Smooth muscle cell (in vitro differentiated cells): ENCODE measurements around the gene RUNDC1. TPM values are rescaled to one million over a fixed set of nuclear protein-coding genes. Genes with fewer than 3 reads are reported as not detected.
A peak's percentile ranks its signal among the peaks of the same experiment; 100 is the strongest.
"Not testable (repeated sequence)": the region's sequence is repeated elsewhere in the genome, so short reads cannot be mapped to it uniquely, and the experiment has no call there.

Source experiments
- DNase-seq: peaks from one replicate; lab custom pipeline; 2025; ENCODE audit not compliant: unreplicated experiment; lab: John Stamatoyannopoulos, UW
- H2AFZ ChIP-seq: fragments of 200-600 bp; sonication (generic); 2 replicates; pipeline ENCODE4 v1.6.0; 2016; ENCODE audit warnings: antibody characterized with exemption, low read depth, mild to moderate bottlenecking
- H3F3A ChIP-seq: fragments of 200-600 bp; sonication (generic); 2 replicates; pipeline ENCODE4 v1.6.0; 2017; ENCODE audit warnings: antibody characterized with exemption, low read depth
- H3K27ac ChIP-seq: fragments of 200-600 bp; sonication (generic); 2 replicates; pipeline ENCODE4 v1.5.1; 2016; ENCODE audit warnings: low read depth, mild to moderate bottlenecking
- H3K27me3 ChIP-seq: fragments of 200-600 bp; sonication (generic); 2 replicates; pipeline ENCODE4 v1.6.1; 2016; ENCODE audit warnings: low read depth, mild to moderate bottlenecking
- H3K36me3 ChIP-seq: fragments of 200-600 bp; sonication (generic); 2 replicates; pipeline ENCODE4 v1.5.1; 2016; ENCODE audit warnings: low read depth
- H3K4me1 ChIP-seq: fragments of 200-600 bp; sonication (generic); 2 replicates; pipeline ENCODE4 v1.5.1; 2016; ENCODE audit warnings: low read depth
- H3K4me2 ChIP-seq: fragments of 200-600 bp; sonication (generic); 2 replicates; pipeline ENCODE4 v1.6.0; 2016; ENCODE audit warnings: mild to moderate bottlenecking
- H3K4me3 ChIP-seq: fragments of 200-600 bp; sonication (generic); 2 replicates; pipeline ENCODE4 v1.5.1; 2016; ENCODE audit warnings: mild to moderate bottlenecking
- H3K79me2 ChIP-seq: fragments of 200-600 bp; sonication (generic); 2 replicates; pipeline ENCODE4 v1.6.0; 2016; ENCODE audit warnings: low read depth, mild to moderate bottlenecking
- H3K9ac ChIP-seq: fragments of 200-600 bp; sonication (generic); 2 replicates; pipeline ENCODE4 v1.6.0; 2016; ENCODE audit warnings: low read depth
- H3K9me3 ChIP-seq: fragments of 200-600 bp; sonication (generic); replicated peaks from 2 replicates; pipeline ENCODE4 v1.5.1; 2016; ENCODE audit warnings: low read depth
- H4K20me1 ChIP-seq: fragments of 200-600 bp; sonication (generic); 2 replicates; pipeline ENCODE4 v1.6.0; 2016; ENCODE audit warnings: low read depth
- WGBS: methylation state at CpG from one replicate; pipeline ENCODE4 v1.1.7; 2016; ENCODE audit warnings: low lambda C conversion rate; 5-methylcytosine and 5-hydroxymethylcytosine counted together
- polyA plus RNA-seq: library from polyadenylated mRNA; unstranded; fragments of >200 nt; fragmentation: Nextera tagmentation; extraction: Ambion mirVana; gene quantifications from 2 replicates; pipeline ENCODE4 v1.2.1, GENCODE V29; 2016
- total RNA-seq: library from RNA; depleted of rRNA; stranded (reverse); fragments of >200 nt; gene quantifications from 2 replicates; pipeline ENCODE4 v1.2.3, GENCODE V29; 2014
- TF ChIP-seq, protein P1 (sequence below): fragments of 200-600 bp; sonication (generic); IDR thresholded peaks from 2 replicates; pipeline ENCODE4 v1.5.1; 2017; ENCODE audit warnings: borderline replicate concordance, mild to moderate bottlenecking, antibody characterized with exemption; ENCODE audit not compliant: insufficient read depth, poor library complexity, severe bottlenecking

RUNDC1 gene
- total and polyA plus RNA-seq, 2 experiments from 2014 or later = 9.3 to 15.7 TPM

DNA sequence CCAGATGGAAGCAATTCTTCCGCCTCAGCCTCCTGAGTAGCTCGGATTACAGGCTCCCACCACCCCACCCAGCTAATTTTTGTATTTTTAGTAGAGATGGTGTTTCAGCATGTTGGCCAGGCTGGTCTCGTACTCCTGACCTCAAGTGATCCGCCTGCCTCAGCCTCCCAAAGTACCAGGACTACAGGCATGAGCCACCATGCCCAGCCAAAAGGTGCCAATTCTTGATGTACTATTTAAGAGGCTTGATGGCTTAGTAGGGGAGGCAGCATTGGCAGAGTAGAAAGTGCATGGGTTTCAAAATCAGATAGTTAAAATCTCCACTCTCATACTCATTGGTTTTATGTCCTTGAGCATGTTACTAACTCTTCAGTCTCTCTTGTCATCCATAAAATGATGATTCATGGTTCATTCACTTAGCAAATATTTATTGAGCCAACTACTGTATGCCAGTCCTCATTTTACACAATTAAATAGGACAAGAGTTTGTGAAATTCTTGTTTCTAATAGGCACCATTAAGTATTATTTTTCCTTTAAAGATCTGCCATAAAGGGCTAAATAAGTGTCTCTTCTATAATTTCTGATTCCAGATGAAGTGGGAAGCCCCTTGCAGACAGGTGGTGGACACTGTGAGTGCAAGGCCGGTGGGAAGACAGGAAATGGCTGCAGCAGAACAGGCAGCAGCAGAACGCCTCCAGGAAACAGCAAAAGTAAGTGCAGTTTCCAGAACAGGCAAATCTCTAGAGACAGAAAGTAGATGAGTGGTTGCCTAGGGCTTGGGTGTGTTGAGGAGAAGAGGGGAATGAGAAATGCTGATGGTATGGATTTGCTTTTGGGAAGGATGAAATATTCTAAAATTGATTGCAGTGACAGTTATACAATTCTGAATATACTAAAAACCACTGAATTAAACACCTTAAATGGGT, 9.6 kb downstream of the RUNDC1 start:
- peak overlapping the region; percentile 4 for H3K27ac ChIP-seq
- no peaks in the 10 kb centered on the region for H3K4me1 ChIP-seq
- H3K36me3 ChIP-seq = peaks cover 22% of the 10 kb centered on the region
- DNase-seq = no peak
- H2AFZ ChIP-seq = no peak overlapping the region
- TF ChIP-seq, protein P1, sequence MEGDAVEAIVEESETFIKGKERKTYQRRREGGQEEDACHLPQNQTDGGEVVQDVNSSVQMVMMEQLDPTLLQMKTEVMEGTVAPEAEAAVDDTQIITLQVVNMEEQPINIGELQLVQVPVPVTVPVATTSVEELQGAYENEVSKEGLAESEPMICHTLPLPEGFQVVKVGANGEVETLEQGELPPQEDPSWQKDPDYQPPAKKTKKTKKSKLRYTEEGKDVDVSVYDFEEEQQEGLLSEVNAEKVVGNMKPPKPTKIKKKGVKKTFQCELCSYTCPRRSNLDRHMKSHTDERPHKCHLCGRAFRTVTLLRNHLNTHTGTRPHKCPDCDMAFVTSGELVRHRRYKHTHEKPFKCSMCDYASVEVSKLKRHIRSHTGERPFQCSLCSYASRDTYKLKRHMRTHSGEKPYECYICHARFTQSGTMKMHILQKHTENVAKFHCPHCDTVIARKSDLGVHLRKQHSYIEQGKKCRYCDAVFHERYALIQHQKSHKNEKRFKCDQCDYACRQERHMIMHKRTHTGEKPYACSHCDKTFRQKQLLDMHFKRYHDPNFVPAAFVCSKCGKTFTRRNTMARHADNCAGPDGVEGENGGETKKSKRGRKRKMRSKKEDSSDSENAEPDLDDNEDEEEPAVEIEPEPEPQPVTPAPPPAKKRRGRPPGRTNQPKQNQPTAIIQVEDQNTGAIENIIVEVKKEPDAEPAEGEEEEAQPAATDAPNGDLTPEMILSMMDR = no peak
- H3K9ac ChIP-seq = no peak overlapping the region
- no peaks in the 10 kb centered on the region for H3K27me3 ChIP-seq
- H3K79me2 ChIP-seq = peaks cover under 1% of the 10 kb centered on the region
- H3K4me2 ChIP-seq = no peak overlapping the region
- H4K20me1 ChIP-seq = peaks cover 6% of the 10 kb centered on the region
- H3K4me3 ChIP-seq = no peak overlapping the region
- peaks cover 9% of the 10 kb centered on the region for H3F3A ChIP-seq
- WGBS = 93% methylated on average over 6 of the region's 6 CpGs
- no peaks in the 10 kb centered on the region for H3K9me3 ChIP-seq

DNA sequence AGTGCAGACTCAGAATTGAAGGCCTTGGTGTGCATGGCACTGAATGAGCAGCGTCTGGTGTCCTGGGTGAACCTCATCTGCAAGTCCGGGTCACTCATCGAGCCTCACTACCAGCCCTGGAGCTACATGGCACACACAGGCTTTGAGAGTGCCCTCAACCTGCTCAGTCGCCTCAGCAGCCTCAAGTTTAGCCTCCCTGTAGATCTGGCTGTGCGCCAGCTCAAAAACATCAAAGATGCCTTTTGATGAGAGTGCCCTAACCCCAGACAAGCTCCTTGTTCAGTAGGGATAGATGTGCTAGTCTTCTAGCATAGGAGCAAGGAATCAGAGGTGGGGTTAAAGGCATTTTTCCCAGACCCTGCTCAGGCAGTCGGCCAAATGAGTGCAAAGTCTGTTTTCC, 11.1 kb downstream of the RUNDC1 start:
- Histone ChIP-seq H3K9ac (no peak overlapping the region), H2AFZ (no peak overlapping the region), H3K4me3 (no peak overlapping the region), H3K9me3 (no peaks in the 10 kb centered on the region), H3K79me2 (no peaks in the 10 kb centered on the region), H3K4me1 (no peaks in the 10 kb centered on the region), H3K27ac (no peak overlapping the region), H3K36me3 (peaks cover 22% of the 10 kb centered on the region), H3F3A (peaks cover 9% of the 10 kb centered on the region), H4K20me1 (no peaks in the 10 kb centered on the region), H3K4me2 (no peak overlapping the region), H3K27me3 (no peaks in the 10 kb centered on the region)
- TF ChIP-seq, protein P1 = no peak
- DNase-seq = no peak
- 97% methylated on average over 6 of the region's 6 CpGs for WGBS

DNA sequence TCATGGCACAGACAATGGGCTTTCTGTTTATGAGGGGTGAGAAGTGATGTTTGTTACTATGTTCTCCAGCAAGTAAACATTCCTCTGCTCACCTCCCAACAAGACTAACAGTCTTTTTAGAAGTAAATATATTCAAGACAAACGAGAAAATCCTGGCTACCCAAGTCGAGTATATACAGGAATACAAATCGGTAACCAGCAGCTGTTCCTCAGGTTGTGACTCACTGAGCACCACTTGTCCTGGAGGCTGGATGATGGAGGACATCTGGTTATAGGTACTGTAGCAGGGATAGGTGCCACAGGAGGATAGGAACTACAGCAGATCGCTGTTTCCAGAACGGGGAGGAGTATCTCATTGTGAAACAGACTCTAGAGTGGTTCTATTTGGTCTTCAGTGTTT, 12.5 kb downstream of the RUNDC1 start:
- H2AFZ ChIP-seq = no peak overlapping the region
- H4K20me1 ChIP-seq = no peaks in the 10 kb centered on the region
- H3K9ac ChIP-seq = no peak overlapping the region
- H3K4me2 ChIP-seq = no peak overlapping the region
- WGBS = 94% methylated on average over 5 of the region's 5 CpGs
- peaks cover 10% of the 10 kb centered on the region for H3K36me3 ChIP-seq
- no peaks in the 10 kb centered on the region for H3K4me1 ChIP-seq
- peaks cover 9% of the 10 kb centered on the region for H3F3A ChIP-seq
- no peaks in the 10 kb centered on the region for H3K9me3 ChIP-seq
- no peak overlapping the region for H3K4me3 ChIP-seq
- H3K27ac ChIP-seq = no peak overlapping the region
- TF ChIP-seq, protein P1 = no peak
- no peaks in the 10 kb centered on the region for H3K27me3 ChIP-seq
- no peaks in the 10 kb centered on the region for H3K79me2 ChIP-seq
- DNase-seq = no peak

DNA sequence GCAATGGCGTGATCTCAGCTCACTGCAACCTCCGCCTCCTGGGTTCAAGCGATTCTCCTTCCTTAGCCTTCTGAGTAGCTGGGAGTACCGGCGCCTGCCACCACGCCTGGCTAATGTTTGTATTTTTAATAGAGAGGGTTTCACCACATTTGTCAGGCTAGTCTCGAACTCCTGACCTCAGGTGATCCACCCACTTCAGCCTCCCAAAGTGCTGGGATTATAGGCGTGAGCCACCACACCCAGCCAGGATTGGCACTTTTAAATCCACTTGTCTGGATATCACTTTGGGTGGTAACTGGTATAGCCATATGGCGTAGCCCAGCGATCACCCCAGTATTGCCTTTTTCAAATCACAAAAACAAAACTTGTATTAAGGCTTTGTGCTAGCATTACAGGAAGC, 13.5 kb downstream of the RUNDC1 start:
- H3K36me3 ChIP-seq, H3K9ac ChIP-seq, H4K20me1 ChIP-seq, DNase-seq, H2AFZ ChIP-seq, H3K79me2 ChIP-seq, H3K27me3 ChIP-seq, H3K9me3 ChIP-seq, H3K4me1 ChIP-seq, H3K4me3 ChIP-seq, H3K27ac ChIP-seq, H3K4me2 ChIP-seq: not testable (repeated sequence)
- 88% methylated on average over 10 of the region's 10 CpGs for WGBS
- peaks cover 10% of the 10 kb centered on the region for H3F3A ChIP-seq
